Stomach smooth muscle (tissue), 2 donors: Measurements from ENCODE around the gene IL1RAPL2.
"Not testable (repeated sequence)": the region's sequence is repeated elsewhere in the genome, so short reads cannot be mapped to it uniquely, and the experiment has no call there.

Source experiments
- H3K27ac ChIP-seq: one replicate; pipeline ENCODE4 v1.7.0; 2013; ENCODE audit warnings: mild to moderate bottlenecking, low read length, inconsistent platforms
- H3K27me3 ChIP-seq, 2 donors: one replicate each; pipeline ENCODE4 v1.7.0; 2013; ENCODE audit warnings: low read length in 2 of 2; ENCODE audit not compliant: insufficient read depth in 2 of 2, control insufficient read depth in 1 of 2
- H3K36me3 ChIP-seq, 2 donors: one replicate each; pipeline ENCODE4 v1.7.0; 2013; ENCODE audit warnings: low read length in 2 of 2; ENCODE audit not compliant: control insufficient read depth in 2 of 2, insufficient read depth in 2 of 2
- H3K4me1 ChIP-seq: one replicate; pipeline ENCODE4 v1.7.0; 2013; ENCODE audit warnings: low read length; ENCODE audit not compliant: control insufficient read depth, insufficient read depth
- H3K4me3 ChIP-seq, 2 donors: one replicate each; pipeline ENCODE4 v1.7.0; 2013; ENCODE audit warnings: low read length in 2 of 2
- H3K9ac ChIP-seq, 2 donors: one replicate each; pipeline ENCODE4 v1.7.0; 2013; ENCODE audit warnings: low read length in 2 of 2, mild to moderate bottlenecking in 1 of 2
- H3K9me3 ChIP-seq, 2 donors: one replicate each; pipeline ENCODE4 v1.7.0; 2013; ENCODE audit warnings: low read length in 2 of 2; ENCODE audit not compliant: control insufficient read depth in 2 of 2
- donor health status: healthy.
- donor health status: Pancreatic carcinoma.

IL1RAPL2 gene

GRCh38 chrX:105006103-105006502 lies 440.1 kb downstream of the IL1RAPL2 start:
- H3K9me3 ChIP-seq = no peaks in the 10 kb centered on the region
- no peak overlapping the region for H3K9ac ChIP-seq
- no peak overlapping the region for H3K27ac ChIP-seq
- H3K27me3 ChIP-seq = no peaks in the 10 kb centered on the region
- no peak overlapping the region for H3K4me3 ChIP-seq
- H3K4me1 ChIP-seq = no peaks in the 10 kb centered on the region
- H3K36me3 ChIP-seq = no peaks in the 10 kb centered on the region

DNA sequence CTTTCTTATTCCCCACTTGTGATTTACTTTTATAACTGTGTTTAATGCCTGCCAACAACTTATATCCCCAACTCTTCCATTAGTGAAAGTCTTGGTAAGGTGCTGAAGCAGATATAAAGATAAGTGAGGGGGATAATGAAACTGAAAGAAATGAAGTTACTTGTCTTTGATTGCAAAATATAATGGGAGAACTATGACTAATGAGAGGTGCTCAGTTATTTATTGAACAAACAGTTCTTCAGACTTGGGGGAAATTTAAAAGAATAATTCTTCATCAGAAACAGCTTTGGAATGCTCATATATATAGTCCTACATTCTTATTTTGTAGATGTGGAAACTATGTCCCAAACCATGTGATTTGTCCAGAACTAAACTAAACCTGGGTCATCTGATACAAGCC lies 441.0 kb downstream of the IL1RAPL2 start:
- Histone ChIP-seq H3K27ac (no peak overlapping the region), H3K27me3 (no peaks in the 10 kb centered on the region), H3K36me3 (no peaks in the 10 kb centered on the region), H3K9me3 (no peaks in the 10 kb centered on the region), H3K4me3 (no peak overlapping the region), H3K9ac (no peak overlapping the region), H3K4me1 (no peaks in the 10 kb centered on the region)

DNA sequence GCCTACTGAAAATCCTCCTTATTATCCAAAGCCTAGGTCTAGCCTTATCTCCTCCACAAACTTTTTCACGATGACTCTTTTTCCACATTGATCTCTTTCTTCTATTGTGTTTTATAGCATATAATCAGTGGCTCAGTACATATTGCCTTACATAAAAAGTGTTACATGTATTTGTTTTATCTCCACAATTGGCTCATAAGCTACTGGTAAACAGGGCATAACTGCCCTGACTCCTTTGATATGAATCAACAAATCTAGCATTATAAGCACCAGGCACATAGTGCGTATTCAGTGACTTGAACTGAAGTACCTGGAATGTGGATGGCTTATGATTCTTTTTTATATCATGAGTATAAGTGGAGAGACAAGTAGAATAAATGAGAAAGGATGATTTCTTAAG lies 447.7 kb downstream of the IL1RAPL2 start:
- H3K9me3 ChIP-seq = no peaks in the 10 kb centered on the region
- no peaks in the 10 kb centered on the region for H3K36me3 ChIP-seq
- no peak overlapping the region for H3K4me3 ChIP-seq
- H3K27me3 ChIP-seq = no peaks in the 10 kb centered on the region
- H3K9ac ChIP-seq = no peak overlapping the region
- H3K27ac ChIP-seq = no peak overlapping the region
- no peaks in the 10 kb centered on the region for H3K4me1 ChIP-seq

- Histone ChIP-seq H3K9me3 (no peaks in the 10 kb centered on the region), H3K9ac (no peak overlapping the region), H3K27me3 (no peaks in the 10 kb centered on the region), H3K27ac (no peak overlapping the region), H3K36me3 (no peaks in the 10 kb centered on the region), H3K4me1 (no peaks in the 10 kb centered on the region), H3K4me3 (no peak overlapping the region)
Observed at GRCh38 chrX:105017641-105018040, 451.6 kb downstream of the IL1RAPL2 start.

GRCh38 chrX:105018865-105019264 lies 452.9 kb downstream of the IL1RAPL2 start:
- Histone ChIP-seq H3K9ac (no peak overlapping the region), H3K27me3 (no peaks in the 10 kb centered on the region), H3K27ac (no peak overlapping the region), H3K36me3 (no peaks in the 10 kb centered on the region), H3K4me1 (no peaks in the 10 kb centered on the region), H3K4me3 (no peak overlapping the region), H3K9me3 (no peaks in the 10 kb centered on the region)

DNA sequence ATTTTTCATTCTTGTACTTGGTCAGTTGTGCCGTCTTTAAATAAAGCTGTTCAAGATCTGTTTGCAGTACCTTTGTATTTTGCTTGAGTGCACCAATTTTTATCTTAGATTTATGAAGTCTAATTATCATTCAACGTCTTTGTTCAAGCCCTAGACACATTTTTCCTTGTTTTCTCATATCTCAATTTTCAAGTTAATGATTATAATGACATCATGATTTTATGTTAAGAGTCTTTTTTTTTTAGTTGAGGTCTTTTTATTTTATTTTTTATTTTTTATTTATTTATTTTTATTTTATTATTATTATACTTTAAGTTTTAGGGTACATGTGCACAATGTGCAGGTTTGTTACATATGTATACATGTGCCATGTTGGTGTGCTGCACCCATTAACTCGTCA lies 463.0 kb downstream of the IL1RAPL2 start:
- not testable (repeated sequence) for H3K4me1 ChIP-seq, H3K9me3 ChIP-seq, H3K36me3 ChIP-seq, H3K4me3 ChIP-seq, H3K9ac ChIP-seq, H3K27me3 ChIP-seq, H3K27ac ChIP-seq

DNA sequence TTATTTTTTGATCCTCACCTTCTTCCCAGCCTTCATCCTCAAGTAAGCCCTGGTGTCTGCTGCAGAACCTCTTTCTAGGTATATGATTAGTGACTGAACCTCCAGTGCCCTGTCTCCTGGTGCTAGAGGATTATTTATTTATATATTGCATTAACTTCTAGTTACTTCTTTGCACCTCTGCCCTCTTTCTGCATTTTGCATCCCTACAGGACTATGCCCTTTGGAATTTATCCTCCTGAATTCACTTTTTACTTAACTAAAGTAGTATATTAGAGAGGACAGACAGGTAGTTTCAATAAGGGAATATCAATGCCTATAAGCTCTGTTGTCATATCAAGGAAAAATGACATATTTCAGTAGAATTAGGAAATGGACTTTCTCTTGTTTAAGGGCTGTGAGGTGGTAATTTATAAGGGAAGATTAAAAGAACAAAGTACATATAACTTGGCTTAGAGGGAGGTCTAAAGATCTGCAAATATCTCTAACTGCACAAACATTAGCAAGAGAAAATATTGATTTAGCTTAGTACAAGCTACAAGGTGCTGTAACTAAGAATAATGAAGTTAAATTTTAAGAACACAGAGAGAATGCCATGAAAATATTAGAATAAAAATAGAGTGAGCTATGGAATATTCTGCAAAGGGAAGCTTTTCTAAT lies 472.8 kb downstream of the IL1RAPL2 start:
- Histone ChIP-seq H3K4me1 (no peaks in the 10 kb centered on the region), H3K9me3 (no peaks in the 10 kb centered on the region), H3K27me3 (no peaks in the 10 kb centered on the region), H3K9ac (no peak overlapping the region), H3K36me3 (no peaks in the 10 kb centered on the region), H3K27ac (no peak overlapping the region), H3K4me3 (no peak overlapping the region)

DNA sequence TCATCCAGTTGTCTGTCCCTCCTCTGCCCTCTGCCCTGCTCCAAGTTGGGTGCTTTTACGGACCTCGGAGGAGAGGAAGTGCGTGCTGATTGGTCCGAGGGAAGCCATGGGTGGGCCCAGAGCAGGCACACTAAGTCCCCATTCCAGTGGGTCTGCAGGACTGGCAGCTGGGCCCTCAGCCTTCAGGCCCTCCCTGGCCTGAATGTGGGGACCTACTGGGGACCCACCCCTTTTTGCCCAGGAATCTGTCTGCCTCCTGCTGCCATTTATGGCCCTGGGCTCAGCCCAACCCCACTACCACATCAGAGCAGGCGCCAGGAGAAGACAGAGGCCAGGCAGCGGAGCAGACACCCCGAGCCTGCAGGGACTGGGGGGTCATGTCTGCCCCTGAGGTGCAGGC lies 484.9 kb downstream of the IL1RAPL2 start:
- Histone ChIP-seq H3K36me3 (no peaks in the 10 kb centered on the region), H3K9me3 (no peaks in the 10 kb centered on the region), H3K27me3 (peaks cover 0 to 3% of the 10 kb centered on the region in 2 donors), H3K9ac (no peak overlapping the region), H3K4me3 (no peak overlapping the region), H3K4me1 (no peaks in the 10 kb centered on the region), H3K27ac (no peak overlapping the region)

DNA sequence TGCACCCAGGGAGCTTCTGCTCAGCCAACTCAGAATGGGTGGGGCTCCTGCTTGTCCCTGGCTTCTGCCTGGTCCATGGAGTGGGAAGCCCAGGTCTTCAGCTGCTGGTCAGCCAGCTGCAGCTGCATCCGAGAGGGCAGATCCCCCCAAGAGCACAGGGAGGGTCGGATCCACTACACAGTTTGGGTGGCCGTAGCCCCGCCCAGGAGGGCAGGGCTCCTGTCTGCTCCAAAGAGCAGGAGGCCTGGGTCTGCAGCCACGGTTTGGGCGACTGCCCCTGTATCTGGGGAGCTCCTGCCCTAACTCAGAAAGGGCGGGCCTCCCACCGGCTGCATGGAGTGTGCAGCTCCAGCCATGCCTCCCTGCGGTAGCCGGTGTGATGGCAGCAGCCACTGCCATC lies 485.4 kb downstream of the IL1RAPL2 start:
- no peaks in the 10 kb centered on the region for H3K4me1 ChIP-seq
- H3K27ac ChIP-seq = no peak overlapping the region
- H3K36me3 ChIP-seq = no peaks in the 10 kb centered on the region
- H3K27me3 ChIP-seq = peaks cover 0 to 3% of the 10 kb centered on the region in 2 donors
- no peak overlapping the region for H3K4me3 ChIP-seq
- H3K9ac ChIP-seq = no peak overlapping the region
- no peaks in the 10 kb centered on the region for H3K9me3 ChIP-seq

GRCh38 chrX:105052926-105053325 lies 486.9 kb downstream of the IL1RAPL2 start:
- H3K4me3 ChIP-seq = no peak overlapping the region
- H3K9me3 ChIP-seq = no peaks in the 10 kb centered on the region
- H3K27ac ChIP-seq = no peak overlapping the region
- H3K27me3 ChIP-seq = peaks cover 0 to 3% of the 10 kb centered on the region in 2 donors
- H3K9ac ChIP-seq = no peak overlapping the region
- H3K36me3 ChIP-seq = no peaks in the 10 kb centered on the region
- H3K4me1 ChIP-seq = no peaks in the 10 kb centered on the region

- Histone ChIP-seq H3K9me3 (no peaks in the 10 kb centered on the region), H3K27ac (no peak overlapping the region), H3K4me3 (no peak overlapping the region), H3K4me1 (no peaks in the 10 kb centered on the region), H3K36me3 (no peaks in the 10 kb centered on the region), H3K9ac (no peak overlapping the region), H3K27me3 (no peaks in the 10 kb centered on the region)
Observed at GRCh38 chrX:105063743-105064142, 497.7 kb downstream of the IL1RAPL2 start.
